NCI-H2171 (cell line): ENCODE measurements around the gene NUP93.
A peak's percentile ranks its signal among the peaks of the same experiment; 100 is the strongest.

Experiments used
- DNase-seq: peaks from one replicate; lab custom pipeline; 2025; lab: John Stamatoyannopoulos, UW

Gene NUP93

GRCh38 chr16:56894331-56894917 is 164.5 kb downstream of the NUP93 start:
- DNase-seq: no peak

- no peak for DNase-seq
Measured at GRCh38 chr16:56895813-56896212, 165.9 kb downstream of the NUP93 start.

- DNase-seq: no peak
Measured at GRCh38 chr16:56896244-56896643, 166.3 kb downstream of the NUP93 start.

GRCh38 chr16:56897026-56897799 is 167.3 kb downstream of the NUP93 start:
- peak; percentile 42 for DNase-seq

GRCh38 chr16:56898847-56899246 is 168.9 kb downstream of the NUP93 start:
- no peak for DNase-seq
